Left cardiac atrium (tissue), 4 donors: ENCODE data around the gene CAPN1. TPM values are rescaled to one million over a fixed set of nuclear protein-coding genes. Genes with fewer than 3 reads are reported as not detected.
"Not testable (repeated sequence)": the region's sequence is repeated elsewhere in the genome, so short reads cannot be mapped to it uniquely, and the experiment has no call there.

Experiments used
- ATAC-seq, 2 donors: fragments of 200-7000 bp; cut with Tn5 transposase; one replicate each; pipeline ENCODE4 v1.9.1; 2020; ENCODE audit warnings: mild to moderate bottlenecking in 2 of 2, moderate library complexity in 2 of 2
- DNase-seq: peaks from one replicate; pipeline ENCODE4 v3.0.0-alpha.2; 2020
- intact Hi-C, 2 donors: fragments of 100-400 bp; cut with DNase I; formaldehyde crosslinking; loops; one replicate each; pipeline versions ENCODE4 v1.14.1 to v1.15.1; 2022 to 2023
- total RNA-seq, 2 donors: library from RNA; stranded (reverse); fragmentation: NEBNext Ultra II Directional; extraction: Animal tissue kit (Norgen Biotek cat#: 25700); gene quantifications; one replicate each; pipeline ENCODE4 v1.2.1, GENCODE V29; 2021
- donor health status: DM: no; HTN: yes; CAD: no.
- donor health status: DM: no; HTN: yes; CAD: no; lungs with severe emphysema.
- donor health status: DM: yes; HTN: yes; CAD: no.
- donor health status: Dilated cardiomyopathy.

CAPN1 gene
- total RNA-seq, 2 donors from 2014 or later, result 86.9 to 92.4 TPM

DNA sequence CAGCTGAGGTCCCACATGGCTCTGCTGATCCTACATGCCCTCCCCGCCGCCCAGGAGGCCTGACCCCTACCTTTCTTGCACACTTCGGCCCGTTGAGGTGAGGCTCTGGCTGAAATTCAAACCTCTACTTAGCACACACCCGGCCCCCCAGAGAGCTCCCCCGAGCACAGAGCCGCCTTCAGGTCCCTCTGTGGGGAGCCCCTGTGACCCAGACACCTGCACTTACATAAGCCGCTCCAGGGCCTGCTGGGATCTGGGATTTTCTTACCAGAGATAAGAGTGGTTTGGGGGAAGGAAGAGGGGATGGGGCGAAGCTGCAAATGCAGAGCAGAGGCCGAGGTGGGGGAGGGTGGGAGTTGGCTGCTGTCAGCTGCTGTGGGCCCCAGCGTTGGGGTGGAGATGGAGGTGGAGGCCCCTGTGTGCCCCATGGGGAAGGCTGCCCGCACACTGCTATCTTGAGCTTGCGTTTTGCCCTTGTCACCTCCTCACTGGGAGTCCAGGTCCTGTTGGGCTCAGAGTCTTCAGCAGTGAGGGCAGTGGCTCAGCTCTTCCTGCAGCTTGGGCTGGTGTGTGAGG lies 30.6 kb downstream of the CAPN1 start:
- intact Hi-C loops, result no loop called here
- no peak for ATAC-seq
- no peak for DNase-seq

DNA sequence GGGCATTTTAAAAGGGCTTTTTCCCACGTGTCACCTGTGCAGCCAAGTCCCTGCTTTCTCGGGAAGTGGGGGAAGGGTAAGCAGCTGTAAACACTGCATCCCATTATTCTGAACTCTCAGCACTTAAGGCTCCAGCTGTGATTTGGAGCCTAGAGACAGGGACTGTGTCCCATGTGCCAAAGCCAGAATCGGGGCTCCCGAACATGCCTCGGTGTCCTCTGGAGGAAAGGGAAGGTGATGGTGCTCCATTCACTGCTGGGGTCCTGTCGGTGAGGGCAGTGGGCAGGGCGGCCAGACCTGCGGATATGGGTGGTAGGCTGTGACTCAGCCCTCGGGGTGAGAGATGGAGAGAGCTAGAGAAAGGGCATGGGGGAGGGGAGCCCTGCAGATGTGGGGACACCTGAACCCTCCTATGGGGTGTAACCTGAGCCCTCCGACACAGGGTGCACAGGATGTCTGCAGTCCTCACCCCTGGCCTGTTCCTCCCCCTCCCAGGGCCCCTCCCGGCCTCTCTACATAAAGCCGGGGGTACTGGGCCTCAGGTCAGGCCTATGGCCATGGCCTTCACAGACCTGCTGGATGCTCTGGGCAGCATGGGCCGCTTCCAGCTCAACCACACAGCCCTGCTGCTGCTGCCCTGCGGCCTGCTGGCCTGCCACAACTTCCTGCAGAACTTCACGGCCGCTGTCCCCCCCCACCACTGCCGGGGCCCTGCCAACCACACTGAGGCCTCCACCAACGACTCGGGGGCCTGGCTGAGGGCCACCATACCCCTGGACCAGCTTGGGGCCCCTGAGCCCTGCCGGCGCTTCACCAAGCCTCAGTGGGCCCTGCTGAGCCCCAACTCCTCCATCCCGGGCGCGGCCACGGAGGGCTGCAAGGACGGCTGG lies 31.8 kb downstream of the CAPN1 start:
- peak; percentile 7 to 19 for ATAC-seq
- no peak for DNase-seq
- intact Hi-C loops, result no loop called here

DNA sequence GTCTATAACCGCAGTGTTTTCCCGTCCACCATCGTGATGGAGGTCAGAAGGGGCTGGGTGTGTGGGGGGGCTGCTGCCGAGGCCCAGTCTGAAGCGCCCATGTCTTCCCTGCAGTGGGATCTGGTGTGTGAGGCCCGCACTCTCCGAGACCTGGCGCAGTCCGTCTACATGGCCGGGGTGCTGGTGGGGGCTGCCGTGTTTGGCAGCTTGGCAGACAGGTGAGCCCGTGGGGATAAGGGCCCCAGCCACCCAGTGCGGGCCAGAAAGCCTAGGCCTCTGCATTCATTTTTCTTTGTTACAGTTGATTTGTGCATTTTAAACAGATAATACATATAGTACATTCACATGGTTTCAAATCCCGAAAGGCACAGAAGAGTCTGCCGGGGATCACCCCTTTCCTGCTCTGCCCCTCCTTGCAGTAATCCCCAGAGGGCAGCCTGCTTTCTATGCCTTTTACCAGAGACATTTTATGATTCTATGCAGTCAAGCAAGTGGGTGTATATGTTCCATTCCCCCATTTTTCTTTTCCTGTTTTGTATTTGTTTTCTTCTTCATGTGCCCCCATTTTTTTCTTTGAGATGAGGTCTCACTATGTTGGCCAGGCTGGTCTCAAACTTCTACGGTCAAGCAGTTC lies 32.6 kb downstream of the CAPN1 start:
- ATAC-seq (no peak), DNase-seq (no peak)
- intact Hi-C loops, result no loop called here

DNA sequence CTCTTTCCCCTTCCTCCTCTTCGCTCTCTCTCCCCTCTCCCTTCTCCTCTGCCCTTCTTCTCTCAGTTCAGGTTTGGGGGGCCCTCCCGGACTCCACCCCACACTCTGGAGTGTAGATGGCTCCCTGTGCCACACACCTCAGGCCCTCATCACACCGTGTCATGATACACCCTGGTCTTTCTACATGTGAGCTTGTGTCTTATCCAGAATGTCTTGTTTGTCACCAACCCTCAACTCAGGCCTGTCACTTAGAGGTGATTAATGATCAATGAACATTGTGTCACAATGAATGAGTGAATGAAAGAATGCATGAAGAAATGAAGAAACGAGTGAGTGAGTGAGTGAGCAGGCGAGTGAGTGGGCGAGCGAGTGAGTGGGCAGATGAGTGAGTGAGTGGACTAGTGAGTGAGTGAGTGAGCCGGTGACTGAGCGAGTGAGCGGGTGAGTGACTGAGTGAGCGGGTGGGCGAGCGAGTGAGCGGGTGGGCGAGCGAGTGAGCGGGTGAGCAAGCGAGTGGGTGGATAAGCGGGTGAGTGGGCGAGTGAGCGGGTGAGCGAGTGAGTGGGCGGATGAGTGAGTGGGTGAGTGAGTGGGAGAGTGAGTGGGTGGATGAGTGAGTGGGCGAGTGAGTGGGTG lies 33.8 kb downstream of the CAPN1 start:
- DNase-seq (no peak), ATAC-seq (no peak)
- intact Hi-C loops, result no loop called here

DNA sequence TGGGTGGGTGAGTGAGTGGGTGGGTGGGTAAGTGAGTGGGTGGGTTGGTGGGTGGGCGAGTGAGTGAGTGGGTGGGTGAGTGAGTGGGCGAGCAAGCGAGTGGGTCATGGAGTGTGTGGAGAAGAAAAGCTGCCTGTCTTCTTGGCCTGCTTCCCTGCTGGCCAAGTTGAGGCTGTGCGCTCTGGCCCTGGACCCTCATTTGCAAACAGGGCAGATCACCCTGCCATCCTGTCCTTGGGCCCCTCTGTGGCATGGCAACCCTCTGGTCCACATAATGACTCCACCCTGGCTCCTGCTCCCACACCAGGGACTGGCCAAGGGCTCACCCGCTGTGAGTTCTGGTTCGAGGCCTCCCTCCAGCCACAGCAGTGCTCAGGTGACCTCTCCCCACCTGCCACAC lies 35.1 kb downstream of the CAPN1 start:
- DNase-seq, result no peak
- ATAC-seq, result no peak
- intact Hi-C loops, result no loop called here

DNA sequence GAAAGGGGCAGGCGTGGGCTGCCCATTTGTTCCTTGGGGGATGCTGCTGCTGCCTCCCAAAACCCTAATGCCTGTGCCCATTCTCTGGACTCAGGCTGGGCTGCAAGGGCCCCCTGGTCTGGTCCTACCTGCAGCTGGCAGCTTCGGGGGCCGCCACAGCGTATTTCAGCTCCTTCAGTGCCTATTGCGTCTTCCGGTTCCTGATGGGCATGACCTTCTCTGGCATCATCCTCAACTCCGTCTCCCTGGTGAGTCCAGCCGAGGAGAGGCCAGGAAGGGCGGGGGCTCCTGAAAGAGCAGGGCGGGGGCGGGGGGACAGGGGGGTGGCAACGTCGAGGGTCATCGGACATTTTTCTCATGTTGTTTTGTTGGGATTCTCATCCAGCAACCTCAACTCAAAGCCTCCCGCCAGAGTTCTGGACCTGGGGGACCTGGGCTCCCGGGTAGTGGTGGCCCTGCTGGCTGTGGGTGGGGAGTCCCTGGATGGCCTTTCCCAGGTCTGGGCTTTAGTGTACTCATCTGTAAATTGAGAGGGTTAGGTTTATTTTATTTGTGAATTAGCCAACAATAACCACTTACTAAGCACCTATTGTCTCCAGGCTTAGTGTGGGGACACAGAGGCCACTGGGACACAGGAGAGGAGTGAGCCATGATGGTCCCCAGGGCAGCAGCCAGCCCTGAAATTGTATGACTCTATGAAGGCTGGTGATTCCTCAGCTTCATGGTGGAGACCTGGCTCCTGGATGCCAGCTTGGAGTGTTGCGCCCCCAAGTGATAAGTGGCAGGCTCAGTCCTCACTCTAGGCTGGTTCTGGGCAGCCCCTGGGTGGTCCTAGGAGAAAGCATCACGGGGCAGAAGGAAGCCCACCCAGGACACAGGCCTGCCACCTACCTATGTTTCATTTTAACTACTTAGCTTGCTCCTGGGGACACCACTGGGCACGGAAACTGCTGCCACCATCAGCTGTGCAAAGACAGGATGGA lies 36.0 kb downstream of the CAPN1 start:
- DNase-seq, result no peak
- ATAC-seq, result no peak
- intact Hi-C loops, result no loop called here

DNA sequence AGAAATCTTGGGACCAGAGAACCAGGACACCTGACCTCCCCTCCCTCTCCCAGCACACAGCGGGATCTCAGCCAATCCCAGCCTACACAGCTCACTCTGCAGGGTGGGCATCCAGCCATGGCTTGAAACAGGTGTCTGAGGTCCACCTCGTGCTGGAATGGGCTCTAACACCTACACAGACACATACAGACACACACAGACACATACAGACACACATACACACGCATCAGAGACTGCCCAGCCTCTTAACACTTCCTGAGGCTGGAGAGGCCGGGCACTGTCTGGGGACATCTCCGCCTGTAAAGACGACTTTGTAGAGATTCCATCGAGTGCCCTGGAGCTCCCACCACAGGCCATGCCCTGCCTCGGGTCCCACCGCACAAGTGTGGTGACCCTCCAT lies 36.7 kb downstream of the CAPN1 start:
- DNase-seq (no peak), ATAC-seq (no peak)
- intact Hi-C loops, result no loop called here

DNA sequence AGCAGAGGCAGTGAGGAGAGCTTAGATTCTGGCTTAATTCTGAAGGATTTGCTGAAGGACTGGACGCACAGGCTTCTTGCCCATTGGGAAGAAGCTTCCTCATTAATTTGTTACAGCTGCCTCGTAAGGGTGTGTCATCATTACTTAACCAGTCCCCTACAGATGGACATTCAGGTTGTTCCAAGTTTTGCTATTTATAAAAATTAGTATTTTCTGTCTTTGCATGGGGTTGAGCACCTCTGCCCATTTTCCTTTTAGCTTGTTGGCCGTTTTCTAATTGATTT lies 38.1 kb downstream of the CAPN1 start:
- ATAC-seq (no peak), DNase-seq (no peak)
- intact Hi-C loops, result no loop called here

DNA sequence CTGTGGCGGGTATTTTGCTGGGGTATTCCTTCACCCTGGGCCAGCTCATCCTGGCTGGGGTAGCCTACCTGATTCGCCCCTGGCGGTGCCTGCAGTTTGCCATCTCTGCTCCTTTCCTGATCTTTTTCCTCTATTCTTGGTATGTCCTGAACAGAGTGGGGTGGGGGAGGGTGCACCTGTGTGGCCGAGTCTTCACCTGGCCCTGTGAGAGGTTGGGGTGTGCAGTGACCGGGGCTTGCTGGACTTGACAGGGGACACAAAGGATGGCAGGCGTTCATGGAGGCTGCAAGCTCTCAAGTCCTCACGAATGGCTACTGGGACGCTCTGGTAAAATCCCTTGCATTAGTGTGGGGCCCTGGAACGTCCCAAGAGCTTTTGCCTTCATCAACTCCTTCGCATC lies 39.3 kb downstream of the CAPN1 start:
- ATAC-seq, result no peak
- intact Hi-C loops, result no loop called here
- DNase-seq, result no peak

DNA sequence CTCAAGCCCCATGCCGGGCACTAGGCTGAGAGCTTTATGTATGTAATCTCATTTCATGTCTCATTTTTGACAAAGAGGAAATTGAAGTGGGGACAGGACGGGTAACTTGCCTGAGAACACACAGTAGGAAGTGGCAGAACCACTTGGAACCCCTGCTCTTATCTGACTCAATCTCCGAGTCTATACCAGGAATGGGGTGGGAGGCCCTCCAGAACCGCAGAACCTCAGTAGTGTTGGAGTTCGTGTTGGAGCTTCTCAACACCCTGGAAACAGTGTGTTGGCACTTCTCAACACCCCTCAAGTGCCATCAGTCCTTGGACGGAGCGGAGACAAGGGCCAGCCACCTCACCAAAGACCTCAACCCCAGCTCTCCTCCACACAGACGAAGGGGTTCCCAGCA lies 41.3 kb downstream of the CAPN1 start:
- no peak for DNase-seq
- intact Hi-C loops, result no loop called here
- ATAC-seq, result no peak

DNA sequence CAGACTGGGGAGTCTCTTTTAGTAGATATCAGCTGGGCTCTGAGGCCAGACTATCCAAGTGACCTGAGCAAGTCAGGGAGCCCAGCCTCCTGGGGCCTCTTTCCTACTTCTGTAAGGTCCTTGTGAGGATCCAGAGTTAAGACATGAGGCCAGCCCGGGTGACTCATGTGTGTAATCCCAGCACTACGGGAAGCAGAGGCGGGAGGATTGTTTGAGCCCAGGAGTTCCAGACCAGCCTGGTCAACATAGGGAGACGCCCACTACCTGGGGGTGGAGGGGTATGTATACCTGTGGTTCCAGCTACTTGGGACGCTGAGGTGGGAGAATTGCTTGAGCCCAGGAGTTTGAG lies 43.2 kb downstream of the CAPN1 start:
- intact Hi-C loops, result no loop called here

DNA sequence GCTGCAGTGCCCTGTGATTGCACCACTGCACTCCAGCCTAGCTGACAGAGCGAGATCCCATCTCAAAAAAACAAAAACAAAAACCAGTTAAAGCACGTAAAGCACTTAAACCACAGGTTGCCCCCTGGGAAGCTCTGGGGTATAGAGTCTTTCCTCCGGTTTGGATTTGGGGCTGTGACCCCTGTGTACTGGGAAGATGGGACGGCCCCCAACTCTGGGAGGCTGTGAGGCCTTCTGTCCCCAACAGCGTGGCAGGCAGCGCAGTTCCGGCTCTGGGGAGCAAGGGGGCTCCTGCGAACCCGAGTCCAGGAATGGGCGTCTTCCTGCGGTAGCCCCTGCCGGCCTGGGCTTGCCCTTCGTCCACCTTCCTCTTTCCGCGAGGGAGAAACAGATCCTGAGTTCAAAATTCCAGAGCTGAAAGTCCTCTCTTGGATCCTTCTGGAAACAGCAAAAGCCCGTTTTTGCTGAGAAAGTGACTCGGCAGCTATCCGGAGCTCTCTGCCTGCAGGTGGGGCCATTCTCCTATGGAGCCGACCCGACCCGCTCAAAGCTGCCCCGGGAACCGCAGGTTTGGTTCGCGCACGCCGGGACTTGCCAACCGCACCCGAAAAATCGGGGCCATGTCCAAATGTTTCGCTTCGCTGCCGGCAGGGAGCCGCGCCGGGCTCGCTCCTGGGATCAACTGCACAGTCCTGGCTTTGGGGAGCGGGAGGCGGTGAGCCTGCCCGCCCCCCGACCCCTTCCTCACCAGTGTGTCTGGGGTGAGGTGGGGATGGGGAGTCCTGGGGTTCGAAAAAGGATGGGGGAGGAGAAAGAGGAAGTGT lies 43.8 kb downstream of the CAPN1 start:
- intact Hi-C loops, result no loop called here
- peak; percentile 83 to 89 for ATAC-seq
- DNase-seq, result peak; percentile 79

More for the DNA sequence above, 43.2 kb downstream of the CAPN1 start:
- DNase-seq, result peak; percentile 67
- peak; percentile 50 to 86 for ATAC-seq

DNA sequence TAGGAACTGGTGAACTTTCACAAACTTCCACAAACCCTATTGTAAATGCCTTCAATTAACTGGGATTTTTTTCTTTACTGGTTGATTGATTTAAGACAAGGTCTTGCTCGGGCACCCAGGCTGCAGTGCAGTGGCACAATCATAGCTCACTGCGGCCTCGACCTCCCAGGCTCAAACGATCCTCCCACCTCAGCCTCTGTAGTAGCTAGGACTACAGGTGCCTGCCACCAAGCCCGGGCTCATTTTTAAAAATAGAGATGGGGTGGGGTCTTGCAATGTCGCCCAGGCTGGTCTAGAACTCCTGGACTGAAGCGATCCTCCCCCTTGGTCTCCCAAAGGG lies 44.3 kb downstream of the CAPN1 start:
- ATAC-seq (no peak), DNase-seq (no peak)
- intact Hi-C loops, result no loop called here

DNA sequence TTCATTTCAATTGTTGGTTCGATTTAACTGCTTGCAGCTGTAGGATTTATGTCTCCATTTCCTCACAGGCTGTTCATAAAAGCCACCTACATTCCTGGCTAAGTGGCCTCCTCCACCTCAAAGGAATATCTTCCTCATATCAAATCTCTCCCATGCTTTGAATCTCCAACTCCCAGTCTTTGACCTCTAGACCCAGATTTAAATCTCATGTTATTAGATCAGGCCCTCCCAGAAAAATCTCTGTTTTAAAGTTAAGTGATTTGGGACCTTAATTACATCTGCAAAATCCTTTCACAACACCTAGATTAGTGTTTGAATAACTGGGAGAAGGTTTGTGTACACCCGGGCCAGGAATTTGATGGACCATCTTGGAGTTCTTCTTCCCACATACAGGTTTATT lies 46.2 kb downstream of the CAPN1 start:
- intact Hi-C loops, result no loop called here
- ATAC-seq (no peak), DNase-seq (no peak)

DNA sequence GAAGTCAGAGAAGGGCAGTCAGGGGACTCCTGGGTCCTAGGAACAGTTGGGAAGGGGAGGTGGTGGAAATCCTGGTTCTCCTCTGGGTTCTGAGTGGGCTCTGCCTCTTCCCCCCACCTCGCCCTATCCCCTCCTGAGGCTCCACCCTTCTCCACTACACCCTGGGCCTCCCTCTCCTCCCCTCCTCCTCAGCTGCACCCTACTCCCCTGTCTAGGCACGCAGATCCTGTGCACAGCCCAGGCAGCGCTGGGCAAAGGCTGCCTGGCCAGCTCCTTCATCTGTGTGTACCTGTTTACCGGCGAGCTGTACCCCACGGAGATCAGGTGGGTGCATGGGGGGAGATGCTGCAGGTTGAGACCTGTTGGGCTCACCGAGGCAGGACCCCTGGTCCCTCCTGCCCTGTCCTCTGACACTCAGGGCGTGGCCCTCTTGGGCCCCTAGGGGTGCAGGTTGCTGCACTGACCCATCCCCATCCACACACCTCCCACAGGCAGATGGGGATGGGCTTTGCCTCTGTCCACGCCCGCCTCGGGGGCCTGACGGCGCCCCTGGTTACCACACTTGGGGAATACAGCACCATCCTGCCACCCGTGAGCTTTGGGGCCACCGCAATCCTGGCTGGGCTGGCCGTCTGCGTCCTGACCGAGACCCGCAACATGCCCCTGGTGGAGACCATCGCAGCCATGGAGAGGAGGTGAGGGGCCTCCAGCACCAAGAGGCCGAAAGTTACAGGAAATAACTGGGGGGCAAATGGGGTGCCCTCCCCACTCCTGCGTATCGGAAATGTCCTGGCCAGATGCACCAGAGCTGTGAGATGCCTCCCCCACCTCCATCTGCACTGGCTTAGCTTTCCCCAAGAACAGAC lies 54.7 kb downstream of the CAPN1 start:
- DNase-seq, result no peak
- no peak for ATAC-seq
- intact Hi-C loops, result no loop called here

DNA sequence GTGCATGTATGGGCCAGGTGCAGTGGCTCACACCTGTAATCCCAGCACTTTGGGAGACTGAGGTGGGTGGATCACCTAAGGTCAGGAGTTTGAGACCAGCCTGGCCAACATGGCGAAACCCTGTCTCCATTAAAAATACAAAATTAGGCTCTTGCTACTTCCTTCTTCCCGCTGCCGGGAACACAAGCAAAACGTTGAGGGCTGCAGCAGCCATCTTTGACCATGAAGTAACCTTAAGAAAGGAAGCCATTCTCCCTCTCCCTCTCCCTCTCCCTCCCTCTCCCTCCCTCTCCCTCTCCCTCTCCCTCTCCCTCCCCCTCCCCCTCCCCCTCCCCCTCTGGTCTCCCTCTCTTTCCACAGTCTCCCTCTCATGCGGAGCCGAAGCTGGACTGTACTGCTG lies 56.6 kb downstream of the CAPN1 start:
- intact Hi-C loops, result not testable (repeated sequence)

DNA sequence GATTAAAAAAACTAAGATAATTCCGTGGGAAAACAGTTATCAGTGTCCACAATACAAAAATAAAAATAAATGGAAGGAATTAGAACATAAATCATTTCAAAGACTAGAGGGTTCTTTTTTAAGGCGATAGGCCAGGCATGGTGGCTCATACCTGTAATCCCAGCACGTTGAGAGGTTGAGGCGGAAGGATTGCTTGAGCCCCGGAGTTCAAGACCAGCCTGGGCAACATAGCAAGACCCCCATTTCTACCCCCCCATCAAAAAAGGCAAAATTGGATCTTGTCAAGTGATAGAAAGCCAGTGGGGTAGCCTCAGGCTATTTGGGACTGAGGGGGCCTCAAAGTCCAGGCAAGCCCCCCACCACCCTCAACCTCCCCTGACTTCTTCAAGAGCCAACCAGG lies 59.4 kb downstream of the CAPN1 start:
- no peak for DNase-seq
- intact Hi-C loops, result no loop called here

More for the DNA sequence above, 56.6 kb downstream of the CAPN1 start:
- DNase-seq, ATAC-seq: not testable (repeated sequence)

DNA sequence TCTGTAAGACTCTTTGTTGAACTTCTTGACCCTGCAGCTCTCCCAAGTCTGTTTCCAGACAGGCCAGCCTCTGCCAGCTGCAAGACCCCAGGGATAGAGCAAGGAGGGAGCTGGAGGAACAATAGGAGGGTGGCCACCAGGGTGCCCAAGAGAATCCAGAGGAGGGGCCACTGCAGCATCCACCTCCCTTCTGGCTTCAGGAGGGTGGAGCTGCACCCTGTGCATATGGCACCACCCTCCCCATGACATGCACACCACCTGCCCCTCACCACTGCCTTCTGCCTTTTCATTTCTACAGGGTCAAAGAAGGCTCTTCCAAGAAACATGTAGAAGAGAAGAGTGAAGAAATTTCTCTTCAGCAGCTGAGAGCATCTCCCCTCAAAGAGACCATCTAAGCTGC lies 60.0 kb downstream of the CAPN1 start:
- ATAC-seq (no peak), DNase-seq (no peak)
- intact Hi-C loops, result no loop called here

More for the DNA sequence above, 59.4 kb downstream of the CAPN1 start:
- no peak for ATAC-seq
